ENCODE data around the gene ADCY5.

The ADCY5 gene

DNA sequence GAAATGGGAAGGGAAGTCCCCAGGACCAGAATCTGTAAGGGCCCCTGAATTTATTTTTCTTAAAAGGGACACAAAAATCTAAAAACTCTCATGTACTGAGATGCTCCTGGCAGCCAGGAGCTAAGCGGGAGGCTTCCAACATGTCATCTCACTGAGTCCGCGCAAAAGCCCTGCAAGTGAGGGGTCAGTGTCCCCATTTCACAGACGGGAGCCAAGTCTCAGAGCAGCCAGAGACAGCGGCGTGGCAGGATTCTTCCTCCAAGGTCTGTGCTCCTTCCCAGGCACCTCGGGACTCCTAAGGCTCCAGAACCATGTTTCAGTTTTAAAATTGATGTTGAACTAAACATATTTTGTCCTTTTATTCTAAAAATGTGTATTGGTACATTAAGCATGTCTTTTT is 114.8 kb downstream of the ADCY5 start:
- TF ChIP-seq, protein P1, sequence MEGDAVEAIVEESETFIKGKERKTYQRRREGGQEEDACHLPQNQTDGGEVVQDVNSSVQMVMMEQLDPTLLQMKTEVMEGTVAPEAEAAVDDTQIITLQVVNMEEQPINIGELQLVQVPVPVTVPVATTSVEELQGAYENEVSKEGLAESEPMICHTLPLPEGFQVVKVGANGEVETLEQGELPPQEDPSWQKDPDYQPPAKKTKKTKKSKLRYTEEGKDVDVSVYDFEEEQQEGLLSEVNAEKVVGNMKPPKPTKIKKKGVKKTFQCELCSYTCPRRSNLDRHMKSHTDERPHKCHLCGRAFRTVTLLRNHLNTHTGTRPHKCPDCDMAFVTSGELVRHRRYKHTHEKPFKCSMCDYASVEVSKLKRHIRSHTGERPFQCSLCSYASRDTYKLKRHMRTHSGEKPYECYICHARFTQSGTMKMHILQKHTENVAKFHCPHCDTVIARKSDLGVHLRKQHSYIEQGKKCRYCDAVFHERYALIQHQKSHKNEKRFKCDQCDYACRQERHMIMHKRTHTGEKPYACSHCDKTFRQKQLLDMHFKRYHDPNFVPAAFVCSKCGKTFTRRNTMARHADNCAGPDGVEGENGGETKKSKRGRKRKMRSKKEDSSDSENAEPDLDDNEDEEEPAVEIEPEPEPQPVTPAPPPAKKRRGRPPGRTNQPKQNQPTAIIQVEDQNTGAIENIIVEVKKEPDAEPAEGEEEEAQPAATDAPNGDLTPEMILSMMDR (IDR thresholded peaks at IDR 0.05; ENCODE audit: low read depth, low read length) = no peak
- no peak overlapping the region for H3K4me3 ChIP-seq (ENCODE audit: low read depth, low read length)

DNA sequence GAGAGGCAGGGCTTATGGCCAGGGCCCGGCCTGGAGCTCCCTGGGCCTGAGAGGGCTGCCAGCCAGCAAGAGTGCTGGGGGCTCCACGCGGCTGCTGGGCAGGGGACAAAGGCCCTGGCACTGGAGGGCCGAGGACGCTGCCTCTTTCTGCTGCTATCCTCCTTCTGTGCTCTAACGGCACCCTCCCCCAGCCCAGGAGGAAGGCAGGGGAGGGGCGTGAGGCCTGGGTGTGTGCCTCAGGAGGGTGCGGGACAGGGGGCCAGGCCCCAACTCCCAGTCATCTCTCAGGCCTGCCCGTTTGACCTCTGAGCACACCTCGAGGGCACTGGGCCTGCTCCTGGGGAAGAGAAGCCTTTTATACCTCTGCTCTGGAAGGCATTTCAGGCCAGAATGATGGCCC is 115.5 kb downstream of the ADCY5 start:
- TF ChIP-seq, protein P1 (IDR thresholded peaks at IDR 0.05; ENCODE audit: low read depth, low read length) = no peak
- H3K4me3 ChIP-seq (ENCODE audit: low read depth, low read length) = no peak overlapping the region

DNA sequence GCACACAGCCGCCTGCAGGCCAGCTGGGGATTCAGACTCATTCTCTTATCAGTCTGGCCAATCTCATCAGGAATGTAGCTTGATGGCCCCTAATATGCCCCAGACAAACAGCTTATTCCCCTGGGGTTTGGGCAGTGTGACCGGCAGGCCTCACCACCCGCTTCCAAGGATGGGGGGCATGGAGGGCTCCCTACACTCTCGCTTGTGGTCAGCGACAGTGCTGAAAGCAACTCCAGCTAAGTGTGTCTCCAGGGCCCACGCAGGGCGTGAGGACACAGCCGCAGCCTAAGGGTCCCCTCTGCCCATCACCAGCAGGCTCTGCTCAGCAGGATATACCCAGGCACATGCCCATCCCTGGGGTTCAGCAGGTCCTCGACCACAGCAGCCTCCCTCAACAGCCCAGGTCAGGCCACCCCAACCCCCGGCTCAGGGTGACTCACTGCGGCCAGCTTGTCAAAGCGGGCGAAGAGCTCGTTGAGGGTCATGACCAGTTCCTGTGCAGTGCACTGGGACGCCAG is 116.7 kb downstream of the ADCY5 start:
- TF ChIP-seq, protein P1 (IDR thresholded peaks at IDR 0.05; ENCODE audit: low read depth, low read length) = no peak
- H3K4me3 ChIP-seq (ENCODE audit: low read depth, low read length) = no peak overlapping the region

- no peak overlapping the region for H3K4me3 ChIP-seq (ENCODE audit: low read depth, low read length)
- TF ChIP-seq, protein P1 (IDR thresholded peaks at IDR 0.05; ENCODE audit: low read depth, low read length) = no peak
These were observed 117.2 kb downstream of the ADCY5 start for GRCh38 chr3:123331651-123332050.

GRCh38 chr3:123331006-123331405 is 117.9 kb downstream of the ADCY5 start:
- H3K4me3 ChIP-seq (ENCODE audit: low read depth, low read length) = no peak overlapping the region
- TF ChIP-seq, protein P1 (IDR thresholded peaks at IDR 0.05; ENCODE audit: low read depth, low read length) = no peak

- TF ChIP-seq, protein P1 (IDR thresholded peaks at IDR 0.05; ENCODE audit: low read depth, low read length) = no peak
- H3K4me3 ChIP-seq (ENCODE audit: low read depth, low read length) = no peak overlapping the region
These were observed 118.4 kb downstream of the ADCY5 start for GRCh38 chr3:123330441-123330991.

DNA sequence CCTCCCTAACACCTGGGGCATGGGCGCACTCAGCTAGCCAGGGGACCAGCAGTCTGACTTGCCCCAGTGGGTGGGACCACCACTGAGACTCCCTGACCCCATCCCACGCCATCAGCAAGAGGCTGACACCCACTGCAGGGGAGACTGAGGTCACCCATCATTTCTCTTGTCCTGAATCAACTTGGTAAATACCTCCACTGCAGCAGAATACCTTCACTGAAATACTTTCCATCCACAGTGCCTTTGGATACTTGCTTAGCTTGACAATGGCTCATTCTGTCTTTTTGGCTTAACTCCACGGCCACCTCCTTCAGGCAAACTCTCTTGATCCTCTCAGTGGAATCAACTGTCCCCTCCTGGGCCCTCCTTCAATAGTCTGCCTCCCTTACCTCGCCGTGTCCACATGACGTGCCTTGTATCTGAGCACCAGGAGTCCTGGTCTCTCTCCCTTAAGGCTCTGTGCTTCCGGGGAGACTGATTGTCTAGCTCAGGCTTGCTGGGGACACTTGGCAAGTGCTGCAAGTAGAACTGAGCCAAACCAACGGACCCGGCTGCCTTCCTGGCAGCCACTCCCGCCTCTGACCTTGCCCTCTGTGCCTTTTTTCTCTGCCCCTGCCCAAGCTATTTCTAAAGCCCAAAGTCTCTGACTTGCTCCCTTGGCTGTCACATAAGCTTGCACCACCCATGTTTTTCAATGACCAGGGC is 119.1 kb downstream of the ADCY5 start:
- H3K4me3 ChIP-seq (ENCODE audit: low read depth, low read length) = no peak overlapping the region
- TF ChIP-seq, protein P1 (IDR thresholded peaks at IDR 0.05; ENCODE audit: low read depth, low read length) = no peak
